H1 (cell line): ENCODE measurements around the gene EXD1. TPM values are rescaled to one million over a fixed set of nuclear protein-coding genes. Genes with fewer than 3 reads are reported as not detected.

ENCODE experiments used
- CHD2 ChIP-seq: IDR thresholded peaks from 2 replicates; pipeline ENCODE4 v1.6.1; 2012; ENCODE audit warnings: low read length, improper control_type of control experiment
- CHD7 ChIP-seq: fragments of 300-600 bp; sonication (generic); IDR thresholded peaks from 2 replicates; pipeline ENCODE4 v1.7.1; 2012; ENCODE audit warnings: low read length, moderate library complexity, mild to moderate bottlenecking, inconsistent platforms; ENCODE audit not compliant: insufficient replicate concordance
- HDAC6 ChIP-seq: IDR thresholded peaks from one replicate; pipeline ENCODE4 v1.7.1; 2012; ENCODE audit warnings: low read depth, mild to moderate bottlenecking, inconsistent platforms, low read length, moderate library complexity
- KDM4A ChIP-seq: IDR thresholded peaks from one replicate; pipeline ENCODE4 v1.7.1; 2012; ENCODE audit warnings: low read depth, mild to moderate bottlenecking, moderate library complexity, low read length, inconsistent platforms; ENCODE audit not compliant: severe bottlenecking
- polyA plus RNA-seq, 7 experiments: library from polyadenylated mRNA; depleted of rRNA in 3 of 7; stranded (reverse) in 5 of 7; unstranded in 2 of 7; fragments of >200 nt in 5 of 7; fragments of 200-250 nt in 2 of 7; gene quantifications; 1 replicate in 5 of 7; 2 replicates in 1 of 7; 4 replicates in 1 of 7; pipeline versions ENCODE4 v1.2.1 to v1.2.3, GENCODE V29; 2011 to 2013; ENCODE audit warnings: missing spikeins in 2 of 7, mixed read lengths in 2 of 7
- total RNA-seq: library from RNA; stranded (reverse); fragmentation: NEBNext Ultra II Directional; extraction: Animal tissue kit (Norgen Biotek cat#: 25700); gene quantifications from 2 replicates; pipeline ENCODE4 v1.2.1, GENCODE V29; 2021

The EXD1 gene
- total and polyA plus RNA-seq, 2 of the 8 experiments (the other 6 are each of a cell fraction or from before 2014, with no cell fraction given), result 0.06 to 0.54 TPM

DNA sequence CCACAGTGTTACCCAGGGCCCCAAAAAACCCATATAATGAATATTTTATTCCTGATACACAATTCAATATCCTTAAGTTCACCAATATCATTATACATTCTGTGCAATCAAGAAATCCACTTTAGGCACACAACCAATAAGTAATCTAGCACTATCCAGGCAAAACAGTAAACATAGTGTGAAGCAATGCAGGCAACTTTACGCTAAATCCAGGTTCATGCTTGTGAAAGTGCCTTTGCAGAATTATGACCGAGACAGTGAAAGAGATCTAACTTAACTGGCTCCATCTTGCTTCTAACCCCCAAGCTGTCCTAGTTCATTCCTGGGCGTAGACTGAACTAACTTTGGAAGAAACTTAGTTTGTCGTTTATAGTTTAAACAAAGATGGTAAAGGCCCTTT is 80.3 kb downstream of the EXD1 start (continued):
- TF ChIP-seq CHD7 (no peak), HDAC6 (no peak), KDM4A (no peak), CHD2 (no peak)
